Renal cortical epithelial cell (primary cell): Measurements from ENCODE around the gene KRT10. TPM values are rescaled to one million over a fixed set of nuclear protein-coding genes. Genes with fewer than 3 reads are reported as not detected.
"Not testable (repeated sequence)": the region's sequence is repeated elsewhere in the genome, so short reads cannot be mapped to it uniquely, and the experiment has no call there.

Source experiments
- DNase-seq: peaks from one replicate; pipeline ENCODE4 v3.0.0-alpha.2; 2011; ENCODE audit warnings: low read depth
- total RNA-seq: library from RNA; depleted of rRNA; stranded (reverse); fragments of >200 nt; gene quantifications from 2 replicates; pipeline ENCODE4 v1.2.3, GENCODE V29; 2014

The KRT10 gene
- total RNA-seq, 1 donor from 2014 or later = 4.6 TPM

- DNase-seq = no peak
Measured at GRCh38 chr17:40833882-40834281, 11.5 kb upstream of the KRT10 start.

- no peak for DNase-seq
Measured at GRCh38 chr17:40832840-40833239, 10.4 kb upstream of the KRT10 start.

- no peak for DNase-seq
Measured at GRCh38 chr17:40830085-40830776, 7.8 kb upstream of the KRT10 start.

- DNase-seq = no peak
Measured at GRCh38 chr17:40828454-40829044, 6.1 kb upstream of the KRT10 start.

- DNase-seq = no peak
Measured at GRCh38 chr17:40827746-40828453, 5.5 kb upstream of the KRT10 start.

GRCh38 chr17:40825599-40825998 is 3.2 kb upstream of the KRT10 start:
- DNase-seq = peak; percentile 10

GRCh38 chr17:40824015-40824832 is 1.8 kb upstream of the KRT10 start:
- no peak for DNase-seq

GRCh38 chr17:40821536-40821935 is 878 bp downstream of the KRT10 start:
- DNase-seq = no peak

GRCh38 chr17:40820228-40820838 is 2.1 kb downstream of the KRT10 start:
- no peak for DNase-seq

- DNase-seq = peak; percentile 8
Measured at GRCh38 chr17:40819528-40820125, 2.8 kb downstream of the KRT10 start.

GRCh38 chr17:40818733-40819527 is 3.5 kb downstream of the KRT10 start:
- DNase-seq = peak; percentile 52

GRCh38 chr17:40818343-40818732 is 4.1 kb downstream of the KRT10 start:
- no peak for DNase-seq

GRCh38 chr17:40817103-40817682 is 5.2 kb downstream of the KRT10 start:
- DNase-seq = no peak

GRCh38 chr17:40816569-40816968 is 5.8 kb downstream of the KRT10 start:
- DNase-seq = no peak

GRCh38 chr17:40815381-40815780 is 7.0 kb downstream of the KRT10 start:
- DNase-seq = no peak

GRCh38 chr17:40814657-40815056 is 7.8 kb downstream of the KRT10 start:
- DNase-seq = not testable (repeated sequence)

GRCh38 chr17:40813804-40814203 is 8.6 kb downstream of the KRT10 start:
- DNase-seq = no peak

- DNase-seq = no peak
Measured at GRCh38 chr17:40812639-40813038, 9.8 kb downstream of the KRT10 start.

GRCh38 chr17:40810494-40810893 is 11.9 kb downstream of the KRT10 start:
- DNase-seq = peak; percentile 64
